H1 (cell line): ENCODE measurements around the gene PRPF40B.

Experiments
- CBX5 ChIP-seq: fragments of 300-800, 300-1000 bp; sonication (generic); IDR thresholded peaks from 2 replicates; pipeline ENCODE4 v1.7.1; 2016; ENCODE audit warnings: antibody characterized with exemption, low read length, low read depth
- CTCF ChIP-seq, 3 experiments: IDR thresholded peaks; 1 replicate in 2 of 3; 2 replicates in 1 of 3; pipeline versions ENCODE4 v1.5.1 to v1.6.1; 2011; ENCODE audit warnings: low read length in 3 of 3, mild to moderate bottlenecking in 3 of 3, inconsistent platforms in 2 of 3, low read depth in 1 of 3, moderate library complexity in 1 of 3; ENCODE audit not compliant: insufficient read depth in 1 of 3; ENCODE audit errors: control extremely low read depth in 1 of 3
- EP300 ChIP-seq, 2 experiments: IDR thresholded peaks; 1 replicate in 1 of 2; 2 replicates in 1 of 2; pipeline ENCODE4 v1.6.1; 2011 to 2012; ENCODE audit warnings: low read depth in 2 of 2, low read length in 2 of 2, mild to moderate bottlenecking in 2 of 2, borderline replicate concordance in 1 of 2, inconsistent platforms in 1 of 2, moderate library complexity in 1 of 2

GRCh38 chr12:49680075-49680474 lies 56.7 kb downstream of the PRPF40B start:
- TF ChIP-seq CTCF (IDR thresholded peaks at IDR 0.05; ENCODE audit: control extremely low read depth in 1 of 3, insufficient read depth in 1 of 3, low read depth in 1 of 3, low read length in 3 of 3) (no peak), EP300 (IDR thresholded peaks at IDR 0.05; ENCODE audit: borderline replicate concordance in 1 of 2, low read depth in 2 of 2, low read length in 2 of 2) (no peak), CBX5 (no peak)
